Left colon (tissue), 2 donors: ENCODE results near the gene ADAMTS17. TPM values are rescaled to one million over a fixed set of nuclear protein-coding genes. Genes with fewer than 3 reads are reported as not detected.

Experiments
- ATAC-seq: fragments of 200-7000 bp; cut with Tn5 transposase; one replicate; pipeline ENCODE4 v1.9.1; 2020; ENCODE audit warnings: mild to moderate bottlenecking, moderate library complexity
- DNase-seq, 2 donors: peaks; one replicate each; pipeline ENCODE4 v3.0.0-alpha.2; 2020
- intact Hi-C, 2 donors: fragments of 100-400 bp; cut with DNase I in 1 of 2; cut with micrococcal nuclease in 1 of 2; formaldehyde crosslinking; loops; one replicate each; pipeline versions ENCODE4 v1.11.2 to v1.14.0; 2022; cut with DNase I, micrococcal nuclease
- total RNA-seq, 2 donors: library from RNA; stranded (reverse); fragmentation: NEBNext Ultra II Directional; extraction: Animal tissue kit (Norgen Biotek cat#: 25700); gene quantifications; one replicate each; pipeline ENCODE4 v1.2.1, GENCODE V29; 2021
- donor health status: DM: no; HTN: no; CAD: no.
- donor health status: DM: yes; HTN: yes; CAD: no.

ADAMTS17 gene
- total RNA-seq, 2 donors from 2014 or later = 5.9 to 7.4 TPM

- DNase-seq (no peak), ATAC-seq (no peak)
- intact Hi-C loops = no loop called here
These were observed 26.9 kb downstream of the ADAMTS17 start for GRCh38 chr15:100314809-100315400.

- intact Hi-C loops = no loop called here
- no peak for DNase-seq
- no peak for ATAC-seq
These were observed 29.8 kb downstream of the ADAMTS17 start for GRCh38 chr15:100311833-100312476.

- no peak for ATAC-seq
- no peak for DNase-seq
- intact Hi-C loops = no loop called here
These were observed 30.6 kb downstream of the ADAMTS17 start for GRCh38 chr15:100311154-100311625.

GRCh38 chr15:100310513-100311153, 31.1 kb downstream of the ADAMTS17 start:
- DNase-seq (no peak), ATAC-seq (no peak)
- intact Hi-C loops = no loop called here

GRCh38 chr15:100310041-100310405, 31.8 kb downstream of the ADAMTS17 start:
- ATAC-seq = no peak
- DNase-seq = no peak
- intact Hi-C loops = no loop called here

- intact Hi-C loops = no loop called here
- DNase-seq = no peak
- ATAC-seq = no peak
These were observed 32.4 kb downstream of the ADAMTS17 start for GRCh38 chr15:100309109-100310040.

- intact Hi-C loops = no loop called here
- ATAC-seq (no peak), DNase-seq (no peak)
These were observed 33.2 kb downstream of the ADAMTS17 start for GRCh38 chr15:100308608-100309007.

- DNase-seq (no peak), ATAC-seq (no peak)
- intact Hi-C loops = no loop called here
These were observed 33.6 kb downstream of the ADAMTS17 start for GRCh38 chr15:100308213-100308600.

- intact Hi-C loops = no loop called here
- DNase-seq (no peak), ATAC-seq (no peak)
These were observed 34.2 kb downstream of the ADAMTS17 start for GRCh38 chr15:100307241-100308212.

GRCh38 chr15:100306098-100306497, 35.7 kb downstream of the ADAMTS17 start:
- intact Hi-C loops = no loop called here
- DNase-seq (no peak), ATAC-seq (no peak)

GRCh38 chr15:100301910-100302431, 39.8 kb downstream of the ADAMTS17 start:
- no peak for DNase-seq

GRCh38 chr15:100298257-100298656, 43.5 kb downstream of the ADAMTS17 start:
- DNase-seq (no peak), ATAC-seq (no peak)
- intact Hi-C loops = no loop called here

More at GRCh38 chr15:100301910-100302431, 39.8 kb downstream of the ADAMTS17 start:
- ATAC-seq = peak; percentile 96
- intact Hi-C loops = no loop called here

GRCh38 chr15:100297812-100298211, 44.0 kb downstream of the ADAMTS17 start:
- no peak for DNase-seq
- no peak for ATAC-seq
- intact Hi-C loops = no loop called here

GRCh38 chr15:100295939-100296565, 45.7 kb downstream of the ADAMTS17 start:
- no peak for ATAC-seq
- no peak for DNase-seq
- intact Hi-C loops = no loop called here

GRCh38 chr15:100292010-100292409, 49.8 kb downstream of the ADAMTS17 start:
- intact Hi-C loops = no loop called here
- DNase-seq (no peak), ATAC-seq (no peak)

GRCh38 chr15:100291106-100291505, 50.7 kb downstream of the ADAMTS17 start:
- ATAC-seq = no peak
- no peak for DNase-seq
- intact Hi-C loops = no loop called here

- ATAC-seq = no peak
- no peak for DNase-seq
- intact Hi-C loops = no loop called here
These were observed 56.0 kb downstream of the ADAMTS17 start for GRCh38 chr15:100285641-100286295.
